ENCODE results near the gene TGM4. TPM values are rescaled to one million over a fixed set of nuclear protein-coding genes. Genes with fewer than 3 reads are reported as not detected.

The TGM4 gene
- total and polyA plus RNA-seq, 2 experiments from 2014 or later: not detected

GRCh38 chr3:44870375-44871061 lies 3.9 kb upstream of the TGM4 start:
- no peak overlapping the region for H2AFZ ChIP-seq
- Mint-ChIP-seq H3K27me3 (ENCODE audit: insufficient read depth, low read depth, poor library complexity) (peaks cover 10% of the 10 kb centered on the region), H3K27ac (no peak overlapping the region), H3K4me1 (peaks cover 2% of the 10 kb centered on the region; the same call in 2 of the 3 replicates), H3K4me3 (no peak overlapping the region), H3K36me3 (ENCODE audit: low read depth) (peaks cover 24% of the 10 kb centered on the region; the same call in 2 of the 3 replicates), H3K9me3 (no peaks in the 10 kb centered on the region)
- no peak overlapping the region for H3K4me3 ChIP-seq
- H3K4me2 ChIP-seq: no peak overlapping the region
- H3K4me1 ChIP-seq (ENCODE audit: insufficient read depth): no peaks in the 10 kb centered on the region
- no peaks in the 10 kb centered on the region for H3K27me3 ChIP-seq (ENCODE audit: insufficient read depth)
- H3K27ac ChIP-seq (ENCODE audit: low read depth): no peak overlapping the region
- H3K9me2 ChIP-seq (ENCODE audit: insufficient read depth): no peaks in the 10 kb centered on the region
- no peaks in the 10 kb centered on the region; the same call in 1 of the 2 replicates for H3K79me2 ChIP-seq (replicated peaks; ENCODE audit: insufficient read depth)
- no peak for DNase-seq (ENCODE audit: low spot score)
- no peaks in the 10 kb centered on the region for H3F3A ChIP-seq (replicated peaks; ENCODE audit: low read depth)
- no peaks in the 10 kb centered on the region; the same call in 1 of the 2 replicates for H4K20me1 ChIP-seq (replicated peaks; ENCODE audit: insufficient read depth)
- TF ChIP-seq STAT1 (IDR thresholded peaks at IDR 0.05; ENCODE audit: unreplicated experiment) (no peak), POLR2AphosphoS5 (IDR thresholded peaks at IDR 0.05; ENCODE audit: low read depth) (no peak), CREB1 (CRISPR knock-in tag; IDR thresholded peaks at IDR 0.05; ENCODE audit: low read depth) (no peak), EZH2phosphoT487 (IDR thresholded peaks at IDR 0.05; ENCODE audit: unreplicated experiment) (no peak), CTCF (conservative IDR thresholded peaks at IDR 0.05; ENCODE audit: low read depth in 2 of 2) (no peak), ETS1 (IDR thresholded peaks at IDR 0.05) (no peak), ZNF462 (CRISPR knock-in tag; IDR thresholded peaks at IDR 0.05) (no peak), NANOG (IDR thresholded peaks at IDR 0.05; ENCODE audit: borderline replicate concordance) (no peak)
- TF ChIP-seq, protein P1, sequence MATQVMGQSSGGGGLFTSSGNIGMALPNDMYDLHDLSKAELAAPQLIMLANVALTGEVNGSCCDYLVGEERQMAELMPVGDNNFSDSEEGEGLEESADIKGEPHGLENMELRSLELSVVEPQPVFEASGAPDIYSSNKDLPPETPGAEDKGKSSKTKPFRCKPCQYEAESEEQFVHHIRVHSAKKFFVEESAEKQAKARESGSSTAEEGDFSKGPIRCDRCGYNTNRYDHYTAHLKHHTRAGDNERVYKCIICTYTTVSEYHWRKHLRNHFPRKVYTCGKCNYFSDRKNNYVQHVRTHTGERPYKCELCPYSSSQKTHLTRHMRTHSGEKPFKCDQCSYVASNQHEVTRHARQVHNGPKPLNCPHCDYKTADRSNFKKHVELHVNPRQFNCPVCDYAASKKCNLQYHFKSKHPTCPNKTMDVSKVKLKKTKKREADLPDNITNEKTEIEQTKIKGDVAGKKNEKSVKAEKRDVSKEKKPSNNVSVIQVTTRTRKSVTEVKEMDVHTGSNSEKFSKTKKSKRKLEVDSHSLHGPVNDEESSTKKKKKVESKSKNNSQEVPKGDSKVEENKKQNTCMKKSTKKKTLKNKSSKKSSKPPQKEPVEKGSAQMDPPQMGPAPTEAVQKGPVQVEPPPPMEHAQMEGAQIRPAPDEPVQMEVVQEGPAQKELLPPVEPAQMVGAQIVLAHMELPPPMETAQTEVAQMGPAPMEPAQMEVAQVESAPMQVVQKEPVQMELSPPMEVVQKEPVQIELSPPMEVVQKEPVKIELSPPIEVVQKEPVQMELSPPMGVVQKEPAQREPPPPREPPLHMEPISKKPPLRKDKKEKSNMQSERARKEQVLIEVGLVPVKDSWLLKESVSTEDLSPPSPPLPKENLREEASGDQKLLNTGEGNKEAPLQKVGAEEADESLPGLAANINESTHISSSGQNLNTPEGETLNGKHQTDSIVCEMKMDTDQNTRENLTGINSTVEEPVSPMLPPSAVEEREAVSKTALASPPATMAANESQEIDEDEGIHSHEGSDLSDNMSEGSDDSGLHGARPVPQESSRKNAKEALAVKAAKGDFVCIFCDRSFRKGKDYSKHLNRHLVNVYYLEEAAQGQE (IDR thresholded peaks at IDR 0.05; ENCODE audit: unreplicated experiment): no peak
- no peaks in the 10 kb centered on the region for H3K36me3 ChIP-seq (ENCODE audit: insufficient read depth)
- no peak for ATAC-seq
